Glutamatergic neuron (in vitro differentiated cells): ENCODE data around the gene AKNA. TPM values are rescaled to one million over a fixed set of nuclear protein-coding genes. Genes with fewer than 3 reads are reported as not detected.
"Not testable (repeated sequence)": the region's sequence is repeated elsewhere in the genome, so short reads cannot be mapped to it uniquely, and the experiment has no call there.

Source experiments
- DNase-seq: peaks from one replicate; pipeline ENCODE4 v3.0.0; 2022
- H3K27ac Mint-ChIP-seq: one replicate; pipeline ENCODE4 v1.8.0; 2020; ENCODE audit warnings: mild to moderate bottlenecking, mixed read lengths, inconsistent platforms; ENCODE audit not compliant: unreplicated experiment
- H3K27me3 Mint-ChIP-seq: one replicate; pipeline ENCODE4 v1.8.0; 2020; ENCODE audit warnings: mild to moderate bottlenecking, moderate library complexity, mixed read lengths, inconsistent platforms; ENCODE audit not compliant: unreplicated experiment
- H3K36me3 Mint-ChIP-seq: one replicate; pipeline ENCODE4 v1.8.0; 2020; ENCODE audit warnings: mild to moderate bottlenecking, mixed read lengths, inconsistent platforms; ENCODE audit not compliant: unreplicated experiment
- H3K4me1 Mint-ChIP-seq: one replicate; pipeline ENCODE4 v1.8.0; 2020; ENCODE audit warnings: mild to moderate bottlenecking, low read depth, mixed read lengths, inconsistent platforms; ENCODE audit not compliant: unreplicated experiment
- H3K4me3 Mint-ChIP-seq: one replicate; pipeline ENCODE4 v1.8.0; 2020; ENCODE audit warnings: mild to moderate bottlenecking, mixed read lengths, inconsistent platforms; ENCODE audit not compliant: unreplicated experiment
- H3K9me3 Mint-ChIP-seq: one replicate; pipeline ENCODE4 v1.8.0; 2020; ENCODE audit warnings: mild to moderate bottlenecking, moderate library complexity, mixed read lengths, inconsistent platforms; ENCODE audit not compliant: unreplicated experiment
- total RNA-seq: library from RNA; stranded (reverse); fragmentation: NEBNext Ultra II Directional; extraction: Animal tissue kit (Norgen Biotek cat#: 25700); gene quantifications from one replicate; pipeline ENCODE4 v1.2.1, GENCODE V29; 2021; ENCODE audit not compliant: unreplicated experiment
- TF ChIP-seq, protein P1 (sequence below): fragments of 200-600 bp; sonication (generic); IDR thresholded peaks from one replicate; pipeline ENCODE4 v1.5.0; 2021; ENCODE audit not compliant: partially characterized antibody, unreplicated experiment

Gene AKNA
- total RNA-seq, 1 donor from 2014 or later: 32.6 TPM

DNA sequence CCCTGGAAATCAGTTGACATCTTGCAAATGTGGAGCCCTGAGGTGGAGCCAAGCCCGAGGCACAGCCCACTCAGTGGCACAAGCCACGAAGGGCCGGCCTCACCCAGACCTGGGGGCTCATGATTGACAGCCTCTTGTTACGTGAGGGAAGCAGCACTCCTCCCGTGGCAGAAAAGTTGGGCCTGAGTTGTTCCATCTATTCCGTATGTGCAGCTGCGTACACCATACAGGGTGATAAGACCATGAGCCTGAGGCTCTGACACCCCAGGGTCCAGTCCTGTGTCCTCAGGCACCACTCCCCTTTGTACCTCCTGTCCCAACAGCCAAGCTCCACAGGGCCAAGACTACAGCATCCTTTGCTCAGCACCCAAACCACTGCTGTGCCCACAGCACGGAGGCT, 60.0 kb downstream of the AKNA start:
- peaks cover 2% of the 10 kb centered on the region for H3K9me3 Mint-ChIP-seq
- no peaks in the 10 kb centered on the region for H3K36me3 Mint-ChIP-seq
- no peaks in the 10 kb centered on the region for H3K27me3 Mint-ChIP-seq
- H3K4me3 Mint-ChIP-seq: no peak overlapping the region
- H3K4me1 Mint-ChIP-seq: no peaks in the 10 kb centered on the region
- TF ChIP-seq, protein P1, sequence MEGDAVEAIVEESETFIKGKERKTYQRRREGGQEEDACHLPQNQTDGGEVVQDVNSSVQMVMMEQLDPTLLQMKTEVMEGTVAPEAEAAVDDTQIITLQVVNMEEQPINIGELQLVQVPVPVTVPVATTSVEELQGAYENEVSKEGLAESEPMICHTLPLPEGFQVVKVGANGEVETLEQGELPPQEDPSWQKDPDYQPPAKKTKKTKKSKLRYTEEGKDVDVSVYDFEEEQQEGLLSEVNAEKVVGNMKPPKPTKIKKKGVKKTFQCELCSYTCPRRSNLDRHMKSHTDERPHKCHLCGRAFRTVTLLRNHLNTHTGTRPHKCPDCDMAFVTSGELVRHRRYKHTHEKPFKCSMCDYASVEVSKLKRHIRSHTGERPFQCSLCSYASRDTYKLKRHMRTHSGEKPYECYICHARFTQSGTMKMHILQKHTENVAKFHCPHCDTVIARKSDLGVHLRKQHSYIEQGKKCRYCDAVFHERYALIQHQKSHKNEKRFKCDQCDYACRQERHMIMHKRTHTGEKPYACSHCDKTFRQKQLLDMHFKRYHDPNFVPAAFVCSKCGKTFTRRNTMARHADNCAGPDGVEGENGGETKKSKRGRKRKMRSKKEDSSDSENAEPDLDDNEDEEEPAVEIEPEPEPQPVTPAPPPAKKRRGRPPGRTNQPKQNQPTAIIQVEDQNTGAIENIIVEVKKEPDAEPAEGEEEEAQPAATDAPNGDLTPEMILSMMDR: no peak
- DNase-seq: no peak
- no peak overlapping the region for H3K27ac Mint-ChIP-seq

DNA sequence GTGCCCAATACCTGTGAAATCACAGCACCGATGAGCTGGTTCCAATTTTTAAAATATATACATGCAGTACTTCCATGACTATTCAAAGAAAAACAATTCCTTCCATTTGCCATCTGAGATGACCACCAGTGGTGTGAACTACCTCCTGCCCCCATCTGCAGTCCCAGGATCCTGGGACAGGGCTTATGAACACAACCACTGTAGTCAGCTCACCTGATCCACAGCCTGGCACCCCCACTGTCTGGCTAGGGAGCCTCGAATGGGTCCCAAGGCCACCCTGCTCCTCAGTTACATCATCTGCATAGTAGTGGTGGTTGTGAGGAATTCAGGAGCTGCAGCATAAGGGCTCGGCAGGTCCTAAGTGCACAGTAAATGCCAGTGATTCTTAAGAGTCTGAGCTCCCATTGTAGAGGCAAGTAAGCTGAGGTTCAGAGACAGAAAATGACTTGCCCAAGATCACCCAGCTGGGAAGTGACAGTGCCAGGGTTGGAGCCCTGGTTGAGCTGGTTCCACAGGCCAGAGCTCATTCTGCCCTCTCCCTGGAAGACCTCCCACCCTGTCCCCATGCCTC, 62.0 kb downstream of the AKNA start:
- not testable (repeated sequence) for H3K9me3 Mint-ChIP-seq

DNA sequence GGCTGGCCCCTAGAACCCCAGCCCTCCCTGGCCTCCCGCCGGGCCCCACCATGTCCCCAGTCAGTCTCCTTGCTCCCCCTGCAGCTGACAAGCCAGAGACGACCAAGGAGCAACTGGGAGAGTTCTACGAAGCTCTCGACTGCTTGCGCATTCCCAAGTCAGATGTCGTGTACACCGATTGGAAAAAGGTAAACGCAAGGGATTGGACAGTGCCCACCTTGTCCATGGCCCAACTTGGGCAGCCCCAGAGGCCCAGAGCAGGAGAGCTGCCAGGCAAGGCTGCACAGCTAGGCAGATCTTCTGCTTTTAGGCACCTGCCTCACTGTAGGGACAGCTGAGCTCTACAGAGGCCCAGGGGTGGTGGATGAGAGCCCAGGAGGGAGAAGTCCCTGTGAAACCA, 62.8 kb downstream of the AKNA start:
- not testable (repeated sequence) for H3K27ac Mint-ChIP-seq

More for the DNA sequence above, 62.0 kb downstream of the AKNA start:
- not testable (repeated sequence) for H3K4me1 Mint-ChIP-seq, H3K27ac Mint-ChIP-seq, H3K27me3 Mint-ChIP-seq, H3K36me3 Mint-ChIP-seq, DNase-seq, H3K4me3 Mint-ChIP-seq

DNA sequence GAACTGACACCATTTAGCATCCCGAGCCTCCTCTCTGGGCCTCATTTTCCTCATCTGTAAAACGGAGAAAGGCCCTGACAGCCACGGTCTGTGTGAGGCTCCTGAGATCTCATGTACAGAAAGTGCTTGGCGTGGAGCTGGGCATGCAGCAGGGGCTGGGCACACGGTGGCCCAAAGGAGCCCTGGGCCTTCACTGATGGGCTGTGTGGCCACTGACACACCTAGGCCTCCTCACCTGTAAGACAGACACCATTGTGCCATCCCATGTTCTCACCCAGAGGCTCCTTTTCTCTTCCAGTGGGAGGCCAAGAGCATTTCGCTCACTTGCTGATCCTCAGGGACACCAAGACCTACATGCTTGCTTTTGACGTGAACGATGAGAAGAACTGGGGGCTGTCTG, 63.3 kb downstream of the AKNA start:
- no peaks in the 10 kb centered on the region for H3K36me3 Mint-ChIP-seq
- no peaks in the 10 kb centered on the region for H3K9me3 Mint-ChIP-seq
- no peaks in the 10 kb centered on the region for H3K4me1 Mint-ChIP-seq
- no peaks in the 10 kb centered on the region for H3K27me3 Mint-ChIP-seq
- H3K27ac Mint-ChIP-seq: no peak overlapping the region
- TF ChIP-seq, protein P1: no peak
- DNase-seq: no peak
- no peak overlapping the region for H3K4me3 Mint-ChIP-seq

More for the DNA sequence above, 62.8 kb downstream of the AKNA start:
- not testable (repeated sequence) for H3K36me3 Mint-ChIP-seq, DNase-seq, H3K9me3 Mint-ChIP-seq, H3K4me3 Mint-ChIP-seq, H3K27me3 Mint-ChIP-seq, H3K4me1 Mint-ChIP-seq

DNA sequence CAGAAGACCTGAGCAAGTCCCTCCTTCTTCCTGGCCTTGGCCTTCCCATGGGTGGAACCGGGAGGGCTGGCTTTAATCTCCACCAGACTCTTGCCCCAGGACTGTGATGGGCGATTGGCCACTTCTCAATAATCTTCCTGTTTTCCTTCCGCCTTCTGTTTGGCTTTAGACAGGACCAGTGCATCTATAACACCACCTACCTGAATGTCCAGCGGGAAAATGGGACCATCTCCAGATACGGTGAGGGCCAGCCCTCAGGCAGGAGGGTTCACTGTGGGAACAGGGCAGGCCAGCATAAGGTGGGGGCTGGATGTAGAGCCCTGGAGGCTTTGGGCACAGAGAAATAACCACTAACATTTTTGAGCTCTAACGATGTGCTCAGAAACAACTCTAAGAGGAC, 63.9 kb downstream of the AKNA start:
- H3K27ac Mint-ChIP-seq, DNase-seq: not testable (repeated sequence)

DNA sequence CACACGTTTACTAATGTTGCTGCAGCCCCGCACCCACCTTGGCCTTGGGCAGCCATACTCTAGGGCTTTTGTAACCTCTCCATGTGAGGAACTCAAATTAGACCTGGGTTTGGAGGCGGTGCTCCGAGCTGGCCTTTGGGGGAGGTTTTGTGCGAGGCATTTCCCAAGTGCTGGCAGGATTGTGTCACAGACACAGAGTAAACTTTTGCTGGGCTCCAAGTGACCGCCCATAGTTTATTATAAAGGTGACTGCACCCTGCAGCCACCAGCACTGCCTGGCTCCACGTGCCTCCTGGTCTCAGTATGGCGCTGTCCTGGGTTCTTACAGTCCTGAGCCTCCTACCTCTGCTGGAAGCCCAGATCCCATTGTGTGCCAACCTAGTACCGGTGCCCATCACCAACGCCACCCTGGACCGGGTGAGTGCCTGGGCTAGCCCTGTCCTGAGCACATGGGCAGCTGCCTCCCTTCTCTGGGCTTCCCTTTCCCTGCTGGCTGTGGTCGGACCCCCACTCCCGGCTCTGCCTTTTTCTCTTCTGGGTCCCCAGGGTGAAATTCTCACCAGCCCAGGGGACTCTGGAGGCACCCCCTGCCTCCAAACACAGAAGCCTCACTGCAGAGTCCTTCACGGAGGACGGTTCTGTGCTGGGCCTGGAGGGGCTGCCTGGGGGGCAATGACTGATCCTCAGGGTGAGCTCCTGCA, 64.8 kb downstream of the AKNA start, which contains the start of gene ORM1:
Gene ORM1 (plus strand): TSS at position 268 of the 701 bp plus-strand sequence. CDS start 36 bp downstream, at position 304.
- not testable (repeated sequence) for H3K9me3 Mint-ChIP-seq, H3K4me1 Mint-ChIP-seq, DNase-seq, H3K27ac Mint-ChIP-seq, H3K36me3 Mint-ChIP-seq, H3K27me3 Mint-ChIP-seq, H3K4me3 Mint-ChIP-seq

More for the DNA sequence above, 63.9 kb downstream of the AKNA start:
- not testable (repeated sequence) for H3K4me3 Mint-ChIP-seq, H3K27me3 Mint-ChIP-seq, H3K9me3 Mint-ChIP-seq, H3K36me3 Mint-ChIP-seq, H3K4me1 Mint-ChIP-seq

DNA sequence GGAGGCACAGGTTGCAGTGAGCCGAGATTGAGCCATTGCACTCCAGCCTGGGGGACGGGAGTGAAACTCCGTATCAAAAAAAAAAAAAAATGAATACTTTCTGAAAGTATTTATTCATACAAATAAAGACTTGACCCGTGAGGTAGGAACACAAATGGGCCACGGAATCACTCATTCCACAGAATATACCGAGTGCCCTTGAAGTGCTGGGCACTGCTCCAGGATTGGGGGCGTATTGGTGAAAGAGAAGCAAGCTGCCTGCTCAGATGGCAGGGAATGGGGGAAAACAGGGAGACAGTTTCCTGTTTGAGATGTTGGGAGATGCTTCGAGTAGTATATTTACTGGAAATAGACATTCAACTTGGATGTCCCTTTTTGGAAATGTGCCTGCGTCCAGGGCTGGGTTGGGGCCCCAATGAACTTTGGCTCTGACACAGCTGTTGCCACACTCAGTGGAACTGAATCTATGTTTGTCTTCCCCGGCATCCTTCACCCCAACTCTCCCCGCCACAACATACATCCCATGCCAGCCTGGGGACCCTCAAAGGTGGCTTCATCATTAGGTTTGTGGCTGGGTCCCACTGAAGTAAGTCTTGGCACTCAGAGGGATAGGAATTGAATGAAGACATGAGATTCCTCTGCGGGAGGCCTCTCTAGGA, 65.5 kb downstream of the AKNA start:
- H3K9me3 Mint-ChIP-seq, H3K27me3 Mint-ChIP-seq, DNase-seq, H3K27ac Mint-ChIP-seq, H3K4me1 Mint-ChIP-seq, H3K4me3 Mint-ChIP-seq, H3K36me3 Mint-ChIP-seq: not testable (repeated sequence)
